B cell (primary cell): ENCODE results near the gene NRG2. TPM values are rescaled to one million over a fixed set of nuclear protein-coding genes. Genes with fewer than 3 reads are reported as not detected.

Source experiments
- ATAC-seq: fragments of 200-7000 bp; cut with Tn5 transposase; one replicate; pipeline ENCODE4 v1.10.0; 2021; ENCODE audit warnings: low read depth, mild to moderate bottlenecking, moderate number of reproducible peaks, moderate library complexity
- CTCF ChIA-PET: fragments of 350-600 bp; sonication (Branson Sonifier 250); formaldehyde crosslinking; loops from one replicate; lab custom pipeline; 2021; ENCODE audit warnings: antibody characterized with exemption, inconsistent platforms; lab: Charles Lee
- POLR2A ChIA-PET: fragments of 350-600 bp; sonication (Branson Sonifier 250); formaldehyde crosslinking; loops from one replicate; lab custom pipeline; 2021; ENCODE audit warnings: antibody characterized with exemption; lab: Charles Lee
- DNase-seq: peaks from one replicate; pipeline ENCODE4 v3.0.0; 2013
- H2AFZ ChIP-seq: 2 replicates; pipeline ENCODE4 v1.6.1; 2012; ENCODE audit warnings: mild to moderate bottlenecking, low read depth, low read length; ENCODE audit not compliant: insufficient read depth, poor library complexity, severe bottlenecking
- H3K27ac ChIP-seq, 2 donors: 1 replicate in 1 of 2; 2 replicates in 1 of 2; pipeline ENCODE4 v1.5.1; 2012 to 2013; ENCODE audit warnings: low read length in 2 of 2, mild to moderate bottlenecking in 2 of 2, moderate library complexity in 1 of 2
- H3K27me3 ChIP-seq, 4 experiments: fragments of 200-600 bp in 1 of 4; sonication (generic) in 1 of 4; replicated peaks in 1 of 4; 1 replicate in 2 of 4; 2 replicates in 2 of 4; pipeline versions ENCODE4 v1.6.1 to v1.7.0; 2013 to 2016; ENCODE audit warnings: low read length in 3 of 4, mild to moderate bottlenecking in 2 of 4, mixed read lengths in 1 of 4, moderate library complexity in 1 of 4; ENCODE audit not compliant: insufficient read depth in 4 of 4, control insufficient read depth in 3 of 4; ENCODE audit errors: control extremely low read depth in 1 of 4
- H3K36me3 ChIP-seq, 2 experiments: replicated peaks in 1 of 2; 1 replicate in 1 of 2; 2 replicates in 1 of 2; pipeline versions ENCODE4 v1.6.1 to v1.7.1; 2013; ENCODE audit warnings: low read length in 1 of 2; ENCODE audit not compliant: insufficient read depth in 2 of 2, control insufficient read depth in 1 of 2; ENCODE audit errors: control extremely low read depth in 1 of 2, extremely low read depth in 1 of 2
- H3K4me1 ChIP-seq, 2 donors: fragments of 200-600 bp in 1 of 2; sonication (generic) in 1 of 2; 1 replicate in 1 of 2; 2 replicates in 1 of 2; pipeline versions ENCODE4 v1.5.1 to v1.6.1; 2013 to 2017; ENCODE audit warnings: low read length in 2 of 2; ENCODE audit not compliant: control insufficient read depth in 2 of 2, insufficient read depth in 2 of 2
- H3K4me2 ChIP-seq: replicated peaks from 2 replicates; pipeline ENCODE3; 2012; ENCODE audit warnings: mild to moderate bottlenecking, low read depth, low read length; ENCODE audit not compliant: poor library complexity, severe bottlenecking
- H3K4me3 ChIP-seq, 5 experiments: fragments of 200-600 bp in 1 of 5; sonication (generic) in 1 of 5; 1 replicate in 3 of 5; 2 replicates in 2 of 5; pipeline versions ENCODE4 v1.5.1 to v1.7.0; 2011 to 2016; ENCODE audit warnings: low read length in 4 of 5, mild to moderate bottlenecking in 4 of 5, low read depth in 2 of 5, control low read depth in 1 of 5, moderate library complexity in 1 of 5; ENCODE audit not compliant: insufficient read depth in 1 of 5; ENCODE audit errors: control extremely low read depth in 1 of 5, extremely low read depth in 1 of 5
- H3K79me2 ChIP-seq: fragments of 200-600 bp; sonication (generic); one replicate; pipeline ENCODE4 v1.6.0; 2016; ENCODE audit warnings: low read length; ENCODE audit not compliant: control insufficient read depth, insufficient read depth
- H3K9ac ChIP-seq: fragments of 200-600 bp; sonication (generic); 2 replicates; pipeline ENCODE4 v1.6.1; 2017; ENCODE audit warnings: mild to moderate bottlenecking, low read length, moderate library complexity
- H3K9me3 ChIP-seq, 3 donors: one replicate each; pipeline versions ENCODE4 v1.6.1 to v1.7.1; 2013; ENCODE audit warnings: low read length in 2 of 3; ENCODE audit not compliant: control insufficient read depth in 2 of 3, insufficient read depth in 1 of 3; ENCODE audit errors: control extremely low read depth in 1 of 3
- H4K20me1 ChIP-seq: 2 replicates; pipeline ENCODE4 v1.6.0; 2012; ENCODE audit warnings: mild to moderate bottlenecking, low read length; ENCODE audit not compliant: insufficient read depth, control insufficient read depth, poor library complexity, severe bottlenecking
- H3K27ac Mint-ChIP-seq: one replicate; pipeline ENCODE4 v1.8.0; 2021; ENCODE audit warnings: mixed read lengths
- H3K27me3 Mint-ChIP-seq: one replicate; pipeline ENCODE4 v1.8.0; 2021; ENCODE audit warnings: mixed read lengths
- H3K4me1 Mint-ChIP-seq: one replicate; pipeline ENCODE4 v1.8.0; 2021; ENCODE audit warnings: mixed read lengths
- H3K4me3 Mint-ChIP-seq: one replicate; pipeline ENCODE4 v1.8.0; 2021; ENCODE audit warnings: mixed read lengths
- H3K9me3 Mint-ChIP-seq: one replicate; pipeline ENCODE4 v1.8.0; 2022; ENCODE audit warnings: mixed read lengths; ENCODE audit not compliant: insufficient read depth
- CTCF ChIP-seq: fragments of 200-600 bp; IDR thresholded peaks from one replicate; pipeline ENCODE4 v1.8.0; 2022; ENCODE audit warnings: antibody characterized with exemption, mild to moderate bottlenecking
- EZH2 ChIP-seq: IDR thresholded peaks from 2 replicates; pipeline ENCODE4 v1.6.1; 2012; ENCODE audit warnings: borderline replicate concordance, low read depth, mild to moderate bottlenecking, moderate library complexity, low read length; ENCODE audit not compliant: insufficient read depth, poor library complexity, severe bottlenecking
- WGBS: methylation state at CpG from one replicate; pipeline ENCODE4 v1.1.5; 2013; ENCODE audit warnings: missing lambda C conversion rate; ENCODE audit not compliant: insufficient coverage; 5-methylcytosine and 5-hydroxymethylcytosine counted together
- intact Hi-C: fragments of 100-400 bp; cut with micrococcal nuclease; formaldehyde crosslinking; loops from one replicate; pipeline ENCODE4 v1.10.0; 2022
- polyA plus RNA-seq: library from polyadenylated mRNA; depleted of rRNA; stranded (reverse); fragments of >200 nt; gene quantifications from 2 replicates; pipeline ENCODE4 v1.2.3, GENCODE V29; 2012
- total RNA-seq, 2 donors: library from RNA; stranded (reverse); fragments of 120-200 nt in 1 of 2; gene quantifications; 1 replicate in 1 of 2; 2 replicates in 1 of 2; pipeline versions ENCODE4 v1.2.3 to v1.2.4, GENCODE V29; 2013 to 2022

The NRG2 gene
- total and polyA plus RNA-seq, 2 donors (not counting 1 experiment from before 2014, with no cell fraction given): 0.13 to 0.15 TPM

- 95% methylated on average over 8 of the region's 12 CpGs for WGBS
- H3K9me3 Mint-ChIP-seq: no peaks in the 10 kb centered on the region
- peaks cover 32% of the 10 kb centered on the region for H3K27me3 Mint-ChIP-seq
- ChIA-PET CTCF (interaction anchor here (1.0 kb wide), 1 partner anchor 45 kb away, joined by 4 read pairs; no protein-coding TSS in a partner anchor), POLR2A (no interaction called here)
- H4K20me1 ChIP-seq: no peaks in the 10 kb centered on the region
- no peaks in the 10 kb centered on the region for H3K79me2 ChIP-seq
- TF ChIP-seq EZH2 (no peak), CTCF (no peak)
- intact Hi-C loops: no loop called here
- H3K4me1 Mint-ChIP-seq: no peaks in the 10 kb centered on the region
- DNase-seq: no peak
- no peak overlapping the region for H3K27ac Mint-ChIP-seq
- H3K4me1 ChIP-seq: no peaks in the 10 kb centered on the region
- ATAC-seq: no peak
- H3K9ac ChIP-seq: no peak overlapping the region
- no peak overlapping the region for H2AFZ ChIP-seq
- no peak overlapping the region for H3K27ac ChIP-seq
- no peaks in the 10 kb centered on the region for H3K36me3 ChIP-seq
- H3K4me3 ChIP-seq: no peak overlapping the region
- no peaks in the 10 kb centered on the region for H3K9me3 ChIP-seq
- peaks cover 0 to 15% (median 5%) of the 10 kb centered on the region in 4 experiments for H3K27me3 ChIP-seq
- H3K4me3 Mint-ChIP-seq: no peak overlapping the region
- H3K4me2 ChIP-seq: no peak overlapping the region
These were observed 118.5 kb downstream of the NRG2 start for GRCh38 chr5:139924294-139925215.

GRCh38 chr5:139919308-139919707, 123.8 kb downstream of the NRG2 start:
- peaks cover 28% of the 10 kb centered on the region for H3K27me3 Mint-ChIP-seq
- ChIA-PET CTCF (no interaction called here), POLR2A (no interaction called here)
- no peaks in the 10 kb centered on the region for H3K79me2 ChIP-seq
- ATAC-seq (no peak), DNase-seq (no peak)
- H3K4me2 ChIP-seq: no peak overlapping the region
- H3K27ac Mint-ChIP-seq: no peak overlapping the region
- H3K36me3 ChIP-seq: no peaks in the 10 kb centered on the region
- no peak overlapping the region for H3K4me3 Mint-ChIP-seq
- no peak overlapping the region for H2AFZ ChIP-seq
- no peaks in the 10 kb centered on the region for H3K9me3 Mint-ChIP-seq
- intact Hi-C loops: no loop called here
- H3K27me3 ChIP-seq: peaks cover 0 to 19% (median 8%) of the 10 kb centered on the region in 4 experiments
- WGBS: 72% methylated on average over 2 of the region's 2 CpGs
- H3K9ac ChIP-seq: no peak overlapping the region
- H3K4me1 Mint-ChIP-seq: no peaks in the 10 kb centered on the region
- H4K20me1 ChIP-seq: no peaks in the 10 kb centered on the region
- H3K27ac ChIP-seq: no peak overlapping the region
- H3K9me3 ChIP-seq: no peaks in the 10 kb centered on the region
- TF ChIP-seq EZH2 (no peak), CTCF (no peak)
- no peak overlapping the region for H3K4me3 ChIP-seq
- H3K4me1 ChIP-seq: no peaks in the 10 kb centered on the region
